SKM-1 (cell line): ENCODE results near the gene GRIA3.
"Not testable (repeated sequence)": the region's sequence is repeated elsewhere in the genome, so short reads cannot be mapped to it uniquely, and the experiment has no call there.

Experiments used
- DNase-seq: peaks from one replicate; lab custom pipeline; 2025; ENCODE audit not compliant: unreplicated experiment; lab: John Stamatoyannopoulos, UW

Gene GRIA3

GRCh38 chrX:123272630-123273029 lies 88.6 kb downstream of the GRIA3 start:
- no peak for DNase-seq

GRCh38 chrX:123274796-123275195 lies 90.7 kb downstream of the GRIA3 start:
- DNase-seq: no peak

- no peak for DNase-seq
Measured at GRCh38 chrX:123277347-123277746, 93.3 kb downstream of the GRIA3 start.

GRCh38 chrX:123277821-123278220 lies 93.7 kb downstream of the GRIA3 start:
- no peak for DNase-seq

GRCh38 chrX:123282241-123282640 lies 98.2 kb downstream of the GRIA3 start:
- DNase-seq: no peak

GRCh38 chrX:123283407-123283806 lies 99.3 kb downstream of the GRIA3 start:
- not testable (repeated sequence) for DNase-seq

GRCh38 chrX:123291623-123292022 lies 107.5 kb downstream of the GRIA3 start:
- DNase-seq: no peak

- no peak for DNase-seq
Measured at GRCh38 chrX:123298026-123298425, 113.9 kb downstream of the GRIA3 start.

- no peak for DNase-seq
Measured at GRCh38 chrX:123303429-123303828, 119.4 kb downstream of the GRIA3 start.

- DNase-seq: no peak
Measured at GRCh38 chrX:123308658-123309057, 124.6 kb downstream of the GRIA3 start.

- no peak for DNase-seq
Measured at GRCh38 chrX:123310112-123310511, 126.0 kb downstream of the GRIA3 start.

- DNase-seq: no peak
Measured at GRCh38 chrX:123311486-123311885, 127.4 kb downstream of the GRIA3 start.

- DNase-seq: no peak
Measured at GRCh38 chrX:123313486-123313885, 129.4 kb downstream of the GRIA3 start.

GRCh38 chrX:123320622-123321021 lies 136.5 kb downstream of the GRIA3 start:
- no peak for DNase-seq

GRCh38 chrX:123322536-123322935 lies 138.5 kb downstream of the GRIA3 start:
- DNase-seq: no peak

GRCh38 chrX:123324625-123325024 lies 140.5 kb downstream of the GRIA3 start:
- no peak for DNase-seq

GRCh38 chrX:123330229-123330942 lies 146.3 kb downstream of the GRIA3 start:
- no peak for DNase-seq

- DNase-seq: no peak
Measured at GRCh38 chrX:123331349-123331748, 147.3 kb downstream of the GRIA3 start.

- DNase-seq: no peak
Measured at GRCh38 chrX:123331859-123332258, 147.8 kb downstream of the GRIA3 start.

GRCh38 chrX:123336666-123337065 lies 152.6 kb downstream of the GRIA3 start:
- DNase-seq: no peak

- DNase-seq: no peak
Measured at GRCh38 chrX:123337886-123338639, 154.0 kb downstream of the GRIA3 start.

GRCh38 chrX:123339221-123339905 lies 155.3 kb downstream of the GRIA3 start:
- DNase-seq: no peak
